CD14-positive monocyte (primary cell): ENCODE results near the gene DAB2IP. TPM values are rescaled to one million over a fixed set of nuclear protein-coding genes. Genes with fewer than 3 reads are reported as not detected.

Source experiments
- DNase-seq, 3 donors: peaks; one replicate each; pipeline ENCODE4 v3.0.0-alpha.2; 2011 to 2022
- H2AFZ ChIP-seq: 2 replicates; pipeline ENCODE4 v1.6.0; 2012; ENCODE audit warnings: mild to moderate bottlenecking, low read depth, low read length, inconsistent platforms; ENCODE audit not compliant: insufficient read depth, poor library complexity, severe bottlenecking
- H3K27ac ChIP-seq, 2 donors: 1 replicate in 1 of 2; 2 replicates in 1 of 2; pipeline ENCODE4 v1.5.1; 2012 to 2013; ENCODE audit warnings: low read length in 2 of 2, control low read depth in 1 of 2, inconsistent platforms in 1 of 2, low read depth in 1 of 2, mild to moderate bottlenecking in 1 of 2
- H3K27me3 ChIP-seq, 2 donors: one replicate each; pipeline versions ENCODE4 v1.6.0 to v1.6.1; 2011 to 2013; ENCODE audit warnings: low read length in 2 of 2; ENCODE audit not compliant: control insufficient read depth in 2 of 2, insufficient read depth in 2 of 2
- H3K36me3 ChIP-seq, 2 donors: replicated peaks in 1 of 2; 1 replicate in 1 of 2; 2 replicates in 1 of 2; pipeline versions ENCODE4 v1.5.1 to v1.6.1; 2012 to 2013; ENCODE audit warnings: low read length in 2 of 2, control low read depth in 1 of 2, inconsistent platforms in 1 of 2, mild to moderate bottlenecking in 1 of 2; ENCODE audit not compliant: insufficient read depth in 2 of 2, control insufficient read depth in 1 of 2
- H3K4me1 ChIP-seq, 2 donors: 1 replicate in 1 of 2; 2 replicates in 1 of 2; pipeline versions ENCODE4 v1.5.1 to v1.6.1; 2012 to 2013; ENCODE audit warnings: low read length in 2 of 2, control low read depth in 1 of 2, inconsistent platforms in 1 of 2, mild to moderate bottlenecking in 1 of 2, moderate library complexity in 1 of 2; ENCODE audit not compliant: insufficient read depth in 2 of 2, control insufficient read depth in 1 of 2
- H3K4me2 ChIP-seq: replicated peaks from 2 replicates; pipeline ENCODE3; 2012; ENCODE audit warnings: low read length, moderate library complexity, mild to moderate bottlenecking; ENCODE audit not compliant: poor library complexity, severe bottlenecking; ENCODE audit errors: extremely low read depth
- H3K4me3 ChIP-seq, 3 experiments: fragments of 200-600 bp in 1 of 3; sonication (generic) in 1 of 3; replicated peaks in 1 of 3; 1 replicate in 2 of 3; 2 replicates in 1 of 3; pipeline ENCODE4 v1.5.1; 2011 to 2013; ENCODE audit warnings: low read length in 3 of 3, mild to moderate bottlenecking in 3 of 3, control low read depth in 2 of 3, low read depth in 2 of 3, inconsistent platforms in 1 of 3, moderate library complexity in 1 of 3
- H3K79me2 ChIP-seq: 2 replicates; pipeline ENCODE4 v1.6.0; 2012; ENCODE audit warnings: mild to moderate bottlenecking, control low read depth, inconsistent platforms, low read length, moderate library complexity; ENCODE audit not compliant: insufficient read depth
- H3K9ac ChIP-seq: 2 replicates; pipeline ENCODE4 v1.6.0; 2017; ENCODE audit warnings: low read length, mild to moderate bottlenecking; ENCODE audit not compliant: insufficient read depth, poor library complexity, severe bottlenecking
- H3K9me3 ChIP-seq, 2 donors: replicated peaks in 1 of 2; 1 replicate in 1 of 2; 2 replicates in 1 of 2; pipeline versions ENCODE4 v1.5.1 to v1.6.1; 2012 to 2013; ENCODE audit warnings: low read length in 2 of 2, control low read depth in 1 of 2; ENCODE audit not compliant: control insufficient read depth in 1 of 2, insufficient read depth in 1 of 2
- H4K20me1 ChIP-seq: 2 replicates; pipeline ENCODE4 v1.6.0; 2012; ENCODE audit warnings: mild to moderate bottlenecking, low read length, control low read depth, moderate library complexity; ENCODE audit not compliant: insufficient read depth
- H3K27ac Mint-ChIP-seq, 7 donors: one replicate each; pipeline ENCODE4 v1.8.0; 2020; ENCODE audit warnings: mild to moderate bottlenecking in 7 of 7, mixed read lengths in 7 of 7, moderate library complexity in 6 of 7, inconsistent platforms in 2 of 7
- H3K27me3 Mint-ChIP-seq, 3 donors: one replicate each; pipeline ENCODE4 v1.8.0; 2021 to 2022; ENCODE audit warnings: low read depth in 3 of 3, mild to moderate bottlenecking in 3 of 3, mixed read lengths in 3 of 3, moderate library complexity in 3 of 3, inconsistent platforms in 1 of 3
- H3K36me3 Mint-ChIP-seq, 2 donors: one replicate each; pipeline ENCODE4 v1.8.0; 2020; ENCODE audit warnings: mixed read lengths in 2 of 2, inconsistent platforms in 1 of 2, mild to moderate bottlenecking in 1 of 2
- H3K4me1 Mint-ChIP-seq: one replicate; pipeline ENCODE4 v1.8.0; 2020; ENCODE audit warnings: mild to moderate bottlenecking, mixed read lengths
- H3K4me3 Mint-ChIP-seq, 2 donors: one replicate each; pipeline ENCODE4 v1.8.0; 2020; ENCODE audit warnings: mild to moderate bottlenecking in 2 of 2, mixed read lengths in 2 of 2, moderate library complexity in 1 of 2
- H3K9me3 Mint-ChIP-seq, 7 donors: one replicate each; pipeline ENCODE4 v1.8.0; 2020 to 2022; ENCODE audit warnings: mixed read lengths in 7 of 7, mild to moderate bottlenecking in 6 of 7, moderate library complexity in 6 of 7, inconsistent platforms in 2 of 7
- WGBS: methylation state at CpG from one replicate; pipeline ENCODE4 v1.1.5; 2013; ENCODE audit warnings: missing lambda C conversion rate; ENCODE audit not compliant: insufficient coverage; 5-methylcytosine and 5-hydroxymethylcytosine counted together
- intact Hi-C, 2 donors: fragments of 100-400 bp; cut with micrococcal nuclease; formaldehyde crosslinking; loops; one replicate each; pipeline versions ENCODE4 v1.15.0 to v1.15.1; 2023
- polyA plus RNA-seq, 3 donors: library from polyadenylated mRNA; depleted of rRNA in 1 of 3; unstranded in 2 of 3; stranded (reverse) in 1 of 3; fragments of 300-500 nt in 2 of 3; fragments of >200 nt in 1 of 3; fragmentation: Illumina TruSeq in 2 of 3; gene quantifications; 1 replicate in 2 of 3; 2 replicates in 1 of 3; pipeline ENCODE4 v1.2.3, GENCODE V29; 2012 to 2021
- TF ChIP-seq, protein P1 (sequence below): fragments of 200-600 bp; IDR thresholded peaks from one replicate; pipeline ENCODE4 v1.8.0; 2022; ENCODE audit warnings: antibody characterized with exemption, mild to moderate bottlenecking

DAB2IP gene
- polyA plus RNA-seq, 3 donors, result 0.13 TPM; not detected in 2

DNA sequence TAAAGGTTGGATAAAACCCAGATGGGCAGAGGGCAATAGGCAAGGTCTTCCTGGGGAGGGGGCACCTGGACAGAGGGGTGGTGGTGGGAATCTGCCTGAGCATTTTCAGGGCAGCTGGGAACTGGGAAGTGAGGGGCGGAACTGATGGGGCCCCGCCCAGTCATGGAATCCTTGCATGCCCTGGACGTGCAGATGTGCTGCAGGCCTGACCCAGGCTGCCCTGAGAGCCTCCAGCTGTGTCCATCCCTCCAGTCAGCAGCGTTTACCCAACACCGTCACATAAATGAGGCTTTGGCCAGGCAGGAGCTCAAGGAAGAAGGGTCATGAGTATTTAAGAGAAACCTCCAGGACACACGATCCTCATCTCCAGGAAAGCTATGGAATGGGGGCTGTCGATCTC, 70.3 kb downstream of the DAB2IP start:
- no peak for DNase-seq
- H3K4me1 ChIP-seq, result no peaks in the 10 kb centered on the region
- H3K36me3 Mint-ChIP-seq, result no peaks in the 10 kb centered on the region
- no peak overlapping the region for H2AFZ ChIP-seq
- H3K27ac Mint-ChIP-seq, result no peak overlapping the region
- H3K79me2 ChIP-seq, result no peaks in the 10 kb centered on the region
- H3K4me3 Mint-ChIP-seq, result no peak overlapping the region
- intact Hi-C loops, result no loop called here
- no peak overlapping the region for H3K9ac ChIP-seq
- TF ChIP-seq, protein P1, sequence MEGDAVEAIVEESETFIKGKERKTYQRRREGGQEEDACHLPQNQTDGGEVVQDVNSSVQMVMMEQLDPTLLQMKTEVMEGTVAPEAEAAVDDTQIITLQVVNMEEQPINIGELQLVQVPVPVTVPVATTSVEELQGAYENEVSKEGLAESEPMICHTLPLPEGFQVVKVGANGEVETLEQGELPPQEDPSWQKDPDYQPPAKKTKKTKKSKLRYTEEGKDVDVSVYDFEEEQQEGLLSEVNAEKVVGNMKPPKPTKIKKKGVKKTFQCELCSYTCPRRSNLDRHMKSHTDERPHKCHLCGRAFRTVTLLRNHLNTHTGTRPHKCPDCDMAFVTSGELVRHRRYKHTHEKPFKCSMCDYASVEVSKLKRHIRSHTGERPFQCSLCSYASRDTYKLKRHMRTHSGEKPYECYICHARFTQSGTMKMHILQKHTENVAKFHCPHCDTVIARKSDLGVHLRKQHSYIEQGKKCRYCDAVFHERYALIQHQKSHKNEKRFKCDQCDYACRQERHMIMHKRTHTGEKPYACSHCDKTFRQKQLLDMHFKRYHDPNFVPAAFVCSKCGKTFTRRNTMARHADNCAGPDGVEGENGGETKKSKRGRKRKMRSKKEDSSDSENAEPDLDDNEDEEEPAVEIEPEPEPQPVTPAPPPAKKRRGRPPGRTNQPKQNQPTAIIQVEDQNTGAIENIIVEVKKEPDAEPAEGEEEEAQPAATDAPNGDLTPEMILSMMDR, result no peak
- no peaks in the 10 kb centered on the region for H3K4me1 Mint-ChIP-seq
- peaks cover 1 to 11% (median 5%) of the 10 kb centered on the region in 3 donors for H3K27me3 Mint-ChIP-seq
- H3K9me3 ChIP-seq, result no peaks in the 10 kb centered on the region
- no peaks in the 10 kb centered on the region for H4K20me1 ChIP-seq
- no peak overlapping the region for H3K4me3 ChIP-seq
- H3K36me3 ChIP-seq, result no peaks in the 10 kb centered on the region
- WGBS, result 97% methylated on average over 7 of the region's 7 CpGs
- no peak overlapping the region for H3K27ac ChIP-seq
- no peaks in the 10 kb centered on the region for H3K27me3 ChIP-seq
- no peak overlapping the region for H3K4me2 ChIP-seq
- H3K9me3 Mint-ChIP-seq, result no peaks in the 10 kb centered on the region

DNA sequence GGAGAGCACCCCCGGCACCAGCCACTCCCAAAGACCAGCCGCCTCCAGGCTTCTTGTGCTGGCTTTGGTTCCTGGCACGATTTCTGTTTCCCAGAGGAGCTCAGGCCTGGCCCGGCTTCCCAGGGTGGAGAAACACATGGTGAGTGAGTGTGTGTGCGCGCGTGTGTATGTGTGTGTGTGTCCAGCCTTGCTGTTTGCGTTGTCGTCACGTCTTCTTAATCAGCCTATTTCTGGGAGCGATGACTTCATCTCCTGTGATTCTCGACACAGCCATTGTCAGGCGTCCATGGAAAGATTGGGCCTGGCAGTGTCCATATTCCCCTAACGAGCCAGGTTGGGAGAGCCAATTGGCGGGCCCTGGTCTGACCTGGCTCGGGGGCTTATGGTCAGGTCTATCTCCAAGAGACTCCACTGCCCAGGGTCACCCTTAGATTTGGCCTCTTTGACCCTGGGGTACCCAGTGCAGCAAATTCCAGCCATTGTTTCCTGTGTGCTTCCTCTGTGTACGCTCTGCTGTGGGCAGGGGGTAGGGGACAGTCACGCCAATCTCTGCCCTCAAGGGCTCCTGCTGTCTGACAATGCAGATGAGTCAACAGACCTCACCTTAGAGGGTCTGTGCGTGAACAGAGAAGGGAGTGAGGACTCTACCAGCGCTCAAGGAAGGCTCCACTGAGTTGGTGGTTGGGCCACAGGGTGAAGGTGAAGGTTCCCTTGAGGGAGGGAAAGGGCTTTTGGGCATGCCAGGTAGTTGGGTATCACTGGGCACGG, 73.8 kb downstream of the DAB2IP start:
- Mint-ChIP-seq H3K27me3 (peaks cover 2 to 7% (median 5%) of the 10 kb centered on the region in 3 donors), H3K36me3 (no peaks in the 10 kb centered on the region), H3K4me1 (no peaks in the 10 kb centered on the region), H3K27ac (no peak overlapping the region), H3K9me3 (no peaks in the 10 kb centered on the region), H3K4me3 (no peak overlapping the region)
- 95% methylated on average over 21 of the region's 21 CpGs for WGBS
- no peaks in the 10 kb centered on the region for H4K20me1 ChIP-seq
- TF ChIP-seq, protein P1, result no peak
- DNase-seq, result no peak
- H3K36me3 ChIP-seq, result no peaks in the 10 kb centered on the region
- H3K27me3 ChIP-seq, result no peaks in the 10 kb centered on the region
- H3K9ac ChIP-seq, result no peak overlapping the region
- H2AFZ ChIP-seq, result no peak overlapping the region
- H3K4me3 ChIP-seq, result no peak overlapping the region
- no peaks in the 10 kb centered on the region for H3K79me2 ChIP-seq
- no peaks in the 10 kb centered on the region for H3K9me3 ChIP-seq
- no peaks in the 10 kb centered on the region for H3K4me1 ChIP-seq
- H3K27ac ChIP-seq, result no peak overlapping the region
- intact Hi-C loops, result no loop called here
- H3K4me2 ChIP-seq, result no peak overlapping the region
